Measurements from ENCODE around the gene DDX3X.
"Not testable (repeated sequence)": the region's sequence is repeated elsewhere in the genome, so short reads cannot be mapped to it uniquely, and the experiment has no call there.

DDX3X gene

GRCh38 chrX:41388543-41388942, 54.6 kb downstream of the DDX3X start:
- no peaks in the 10 kb centered on the region for H3K9me3 ChIP-seq (ENCODE audit: control insufficient read depth, insufficient read depth, low read length)
- H3K27ac ChIP-seq (ENCODE audit: low read depth, low read length) = no peak overlapping the region
- H3K4me2 ChIP-seq (ENCODE audit: low read length) = no peak overlapping the region
- H3K79me2 ChIP-seq (ENCODE audit: control insufficient read depth, low read length) = no peaks in the 10 kb centered on the region
- H3K36me3 ChIP-seq (ENCODE audit: control insufficient read depth, low read length) = no peaks in the 10 kb centered on the region
- TF ChIP-seq CTCF (IDR thresholded peaks at IDR 0.05; ENCODE audit: low read depth, low read length, poor library complexity, severe bottlenecking) (no peak), EZH2phosphoT487 (IDR thresholded peaks at IDR 0.05; ENCODE audit: borderline replicate concordance, low read length) (no peak)
- no peaks in the 10 kb centered on the region for H3K4me1 ChIP-seq (ENCODE audit: control insufficient read depth, low read length)
- H3K27me3 ChIP-seq (ENCODE audit: control insufficient read depth, low read length) = no peaks in the 10 kb centered on the region
- H3F3A ChIP-seq (ENCODE audit: control insufficient read depth, insufficient read depth) = no peaks in the 10 kb centered on the region
- H3K4me3 ChIP-seq (ENCODE audit: low read length) = no peak overlapping the region
- H4K20me1 ChIP-seq (ENCODE audit: control insufficient read depth, insufficient read depth, low read depth, low read length) = no peaks in the 10 kb centered on the region
- H3K9me2 ChIP-seq (replicated peaks; ENCODE audit: control insufficient read depth, low read length) = no peaks in the 10 kb centered on the region

GRCh38 chrX:41389311-41389888, 55.4 kb downstream of the DDX3X start:
- Histone ChIP-seq H3F3A (ENCODE audit: control insufficient read depth, insufficient read depth) (no peaks in the 10 kb centered on the region), H3K36me3 (ENCODE audit: control insufficient read depth, low read length) (no peaks in the 10 kb centered on the region), H3K9me3 (ENCODE audit: control insufficient read depth, insufficient read depth, low read length) (no peaks in the 10 kb centered on the region), H3K27ac (ENCODE audit: low read depth, low read length) (no peak overlapping the region), H3K4me2 (ENCODE audit: low read length) (no peak overlapping the region), H3K79me2 (ENCODE audit: control insufficient read depth, low read length) (no peaks in the 10 kb centered on the region), H3K4me3 (ENCODE audit: low read length) (no peak overlapping the region), H4K20me1 (ENCODE audit: control insufficient read depth, insufficient read depth, low read depth, low read length) (no peaks in the 10 kb centered on the region), H3K9me2 (replicated peaks; ENCODE audit: control insufficient read depth, low read length) (no peaks in the 10 kb centered on the region), H3K27me3 (ENCODE audit: control insufficient read depth, low read length) (no peaks in the 10 kb centered on the region), H3K4me1 (ENCODE audit: control insufficient read depth, low read length) (no peaks in the 10 kb centered on the region)
- no peak for TF ChIP-seq EZH2phosphoT487 (IDR thresholded peaks at IDR 0.05; ENCODE audit: borderline replicate concordance, low read length)
- no peak for TF ChIP-seq CTCF (IDR thresholded peaks at IDR 0.05; ENCODE audit: low read depth, low read length, poor library complexity, severe bottlenecking)

- not testable (repeated sequence) for H3K27me3 ChIP-seq (ENCODE audit: control insufficient read depth, low read length); H3K27ac ChIP-seq (ENCODE audit: low read depth, low read length); H3K4me1 ChIP-seq (ENCODE audit: control insufficient read depth, low read length); H3K36me3 ChIP-seq (ENCODE audit: control insufficient read depth, low read length); H3K9me3 ChIP-seq (ENCODE audit: control insufficient read depth, insufficient read depth, low read length); H3F3A ChIP-seq (ENCODE audit: control insufficient read depth, insufficient read depth); H3K79me2 ChIP-seq (ENCODE audit: control insufficient read depth, low read length); H4K20me1 ChIP-seq (ENCODE audit: control insufficient read depth, insufficient read depth, low read depth, low read length); H3K4me3 ChIP-seq (ENCODE audit: low read length); H3K4me2 ChIP-seq (ENCODE audit: low read length); H3K9me2 ChIP-seq (replicated peaks; ENCODE audit: control insufficient read depth, low read length)
Measured at GRCh38 chrX:41390576-41390975, 56.6 kb downstream of the DDX3X start.

GRCh38 chrX:41391606-41392005, 57.6 kb downstream of the DDX3X start:
- H3K4me1 ChIP-seq (ENCODE audit: control insufficient read depth, low read length) = no peaks in the 10 kb centered on the region
- H3K9me2 ChIP-seq (replicated peaks; ENCODE audit: control insufficient read depth, low read length) = no peaks in the 10 kb centered on the region
- no peak for TF ChIP-seq EZH2phosphoT487 (IDR thresholded peaks at IDR 0.05; ENCODE audit: borderline replicate concordance, low read length)
- no peak for TF ChIP-seq CTCF (IDR thresholded peaks at IDR 0.05; ENCODE audit: low read depth, low read length, poor library complexity, severe bottlenecking)
- no peak overlapping the region for H3K4me3 ChIP-seq (ENCODE audit: low read length)
- H3F3A ChIP-seq (ENCODE audit: control insufficient read depth, insufficient read depth) = no peaks in the 10 kb centered on the region
- no peaks in the 10 kb centered on the region for H3K9me3 ChIP-seq (ENCODE audit: control insufficient read depth, insufficient read depth, low read length)
- no peaks in the 10 kb centered on the region for H4K20me1 ChIP-seq (ENCODE audit: control insufficient read depth, insufficient read depth, low read depth, low read length)
- no peaks in the 10 kb centered on the region for H3K36me3 ChIP-seq (ENCODE audit: control insufficient read depth, low read length)
- H3K27me3 ChIP-seq (ENCODE audit: control insufficient read depth, low read length) = no peaks in the 10 kb centered on the region
- H3K79me2 ChIP-seq (ENCODE audit: control insufficient read depth, low read length) = no peaks in the 10 kb centered on the region
- H3K27ac ChIP-seq (ENCODE audit: low read depth, low read length) = no peak overlapping the region
- no peak overlapping the region for H3K4me2 ChIP-seq (ENCODE audit: low read length)
